ENCODE results near the gene ECE2. TPM values are rescaled to one million over a fixed set of nuclear protein-coding genes. Genes with fewer than 3 reads are reported as not detected.

Gene ECE2
- total RNA-seq, 1 donor: not detected

DNA sequence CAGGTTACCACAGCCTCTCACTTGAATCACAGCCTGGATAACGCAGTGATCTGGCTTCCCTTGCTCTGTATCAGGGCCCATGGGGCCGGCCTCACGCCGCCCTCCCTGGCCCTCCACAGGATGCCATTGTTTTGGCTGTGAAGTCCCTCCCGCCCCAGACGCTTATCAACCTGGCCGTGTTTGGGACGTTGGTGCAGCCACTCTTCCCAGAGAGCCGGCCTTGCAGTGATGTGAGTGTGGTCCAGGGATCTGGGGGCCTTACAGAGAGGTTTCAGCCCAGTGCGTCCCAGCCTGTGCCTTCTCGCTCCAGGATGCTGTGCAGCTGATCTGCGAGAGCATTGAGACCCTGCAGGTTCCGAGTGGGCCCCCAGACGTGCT is 39.8 kb upstream of the ECE2 start:
- DNase-seq (ENCODE audit: low read depth): no peak
- TF ChIP-seq, protein P1, sequence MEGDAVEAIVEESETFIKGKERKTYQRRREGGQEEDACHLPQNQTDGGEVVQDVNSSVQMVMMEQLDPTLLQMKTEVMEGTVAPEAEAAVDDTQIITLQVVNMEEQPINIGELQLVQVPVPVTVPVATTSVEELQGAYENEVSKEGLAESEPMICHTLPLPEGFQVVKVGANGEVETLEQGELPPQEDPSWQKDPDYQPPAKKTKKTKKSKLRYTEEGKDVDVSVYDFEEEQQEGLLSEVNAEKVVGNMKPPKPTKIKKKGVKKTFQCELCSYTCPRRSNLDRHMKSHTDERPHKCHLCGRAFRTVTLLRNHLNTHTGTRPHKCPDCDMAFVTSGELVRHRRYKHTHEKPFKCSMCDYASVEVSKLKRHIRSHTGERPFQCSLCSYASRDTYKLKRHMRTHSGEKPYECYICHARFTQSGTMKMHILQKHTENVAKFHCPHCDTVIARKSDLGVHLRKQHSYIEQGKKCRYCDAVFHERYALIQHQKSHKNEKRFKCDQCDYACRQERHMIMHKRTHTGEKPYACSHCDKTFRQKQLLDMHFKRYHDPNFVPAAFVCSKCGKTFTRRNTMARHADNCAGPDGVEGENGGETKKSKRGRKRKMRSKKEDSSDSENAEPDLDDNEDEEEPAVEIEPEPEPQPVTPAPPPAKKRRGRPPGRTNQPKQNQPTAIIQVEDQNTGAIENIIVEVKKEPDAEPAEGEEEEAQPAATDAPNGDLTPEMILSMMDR (IDR thresholded peaks at IDR 0.05; ENCODE audit: insufficient read depth, low read depth, low read length): no peak
- no peak overlapping the region for H3K4me3 ChIP-seq (ENCODE audit: low read depth, low read length)

DNA sequence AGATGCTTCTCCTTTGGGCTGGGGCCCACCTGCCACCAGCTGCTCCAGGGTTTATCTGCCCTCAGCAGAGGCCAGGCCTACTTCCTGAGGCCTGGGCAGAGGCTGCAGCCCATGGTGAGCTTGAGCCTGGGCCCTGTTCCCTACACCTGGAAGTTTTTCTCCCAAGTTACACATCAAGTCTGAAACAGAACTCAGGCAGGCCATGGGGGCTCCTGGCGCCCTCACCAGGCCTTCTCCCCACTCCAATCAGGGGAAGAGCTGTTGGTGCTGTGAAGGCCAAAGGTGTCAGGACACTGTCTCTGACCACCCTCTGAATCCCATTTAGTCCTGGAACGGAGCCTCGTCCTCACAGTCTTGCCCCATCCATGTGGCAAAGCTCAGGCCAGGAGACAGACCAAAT is 39.2 kb upstream of the ECE2 start:
- no peak overlapping the region for H3K4me3 ChIP-seq (ENCODE audit: low read depth, low read length)
- TF ChIP-seq, protein P1 (IDR thresholded peaks at IDR 0.05; ENCODE audit: insufficient read depth, low read depth, low read length): no peak
- DNase-seq (ENCODE audit: low read depth): no peak

DNA sequence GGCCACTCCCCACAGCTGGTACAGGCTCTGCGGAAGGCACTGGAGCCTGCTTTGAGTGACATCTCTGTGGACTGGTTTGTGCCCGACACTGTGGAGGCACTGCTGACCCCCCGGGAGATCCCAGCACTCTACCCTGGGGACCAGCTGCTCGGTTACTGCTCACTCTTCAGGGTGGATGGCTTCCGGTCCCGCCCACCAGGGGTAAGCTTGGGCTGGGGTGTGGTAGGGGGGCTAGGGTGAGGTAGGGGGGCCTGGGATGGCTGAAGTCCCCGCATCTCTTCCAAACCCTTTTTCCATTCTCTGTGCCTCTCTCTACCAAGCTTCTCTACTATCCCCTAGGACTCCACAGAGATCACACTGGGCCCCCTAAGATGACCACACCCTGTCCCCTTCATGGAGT is 38.6 kb upstream of the ECE2 start:
- TF ChIP-seq, protein P1 (IDR thresholded peaks at IDR 0.05; ENCODE audit: insufficient read depth, low read depth, low read length): no peak
- no peak for DNase-seq (ENCODE audit: low read depth)
- no peak overlapping the region for H3K4me3 ChIP-seq (ENCODE audit: low read depth, low read length)

DNA sequence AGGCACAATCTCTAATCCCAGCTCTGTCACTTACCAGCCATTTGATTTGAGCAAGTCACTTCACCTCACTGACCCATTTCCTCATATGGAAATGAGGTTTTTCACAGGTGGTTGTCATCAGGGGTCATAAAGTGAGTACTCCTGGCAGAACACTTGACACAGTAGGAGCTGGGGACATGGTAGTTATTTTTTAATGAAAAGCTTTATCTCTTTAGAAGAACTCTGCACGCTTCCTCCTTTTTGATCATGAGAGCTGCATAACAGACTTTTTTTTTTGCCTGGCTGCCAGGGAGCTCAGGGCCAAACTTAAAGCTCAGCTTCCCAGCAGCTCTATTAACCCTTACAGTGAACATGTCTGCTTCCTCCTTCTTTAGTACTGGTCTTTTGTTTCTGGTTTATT is 38.0 kb upstream of the ECE2 start:
- DNase-seq (ENCODE audit: low read depth): no peak
- no peak overlapping the region for H3K4me3 ChIP-seq (ENCODE audit: low read depth, low read length)
- TF ChIP-seq, protein P1 (IDR thresholded peaks at IDR 0.05; ENCODE audit: insufficient read depth, low read depth, low read length): no peak

DNA sequence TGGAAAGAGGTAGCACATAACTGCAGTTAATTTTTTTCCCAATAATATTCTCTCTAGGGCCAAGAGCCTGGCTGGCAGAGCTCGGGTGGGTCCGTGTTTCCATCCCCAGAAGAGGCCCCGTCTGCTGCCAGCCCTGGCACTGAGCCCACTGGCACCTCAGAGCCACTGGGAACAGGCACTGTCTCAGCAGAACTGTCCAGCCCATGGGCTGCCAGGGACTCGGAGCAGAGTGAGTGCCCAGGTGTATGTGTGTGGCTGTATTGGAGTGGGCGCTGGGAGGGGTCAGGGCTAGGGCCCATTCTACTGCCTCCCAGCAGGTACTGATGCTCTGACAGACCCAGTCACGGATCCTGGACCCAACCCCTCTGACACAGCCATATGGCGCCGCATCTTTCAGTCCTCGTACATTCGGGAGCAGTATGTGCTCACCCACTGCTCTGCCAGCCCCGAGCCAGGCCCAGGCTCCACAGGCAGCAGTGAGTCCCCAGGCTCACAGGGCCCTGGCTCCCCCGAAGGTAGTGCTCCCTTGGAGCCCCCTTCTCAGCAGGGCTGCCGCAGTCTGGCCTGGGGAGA is 37.5 kb upstream of the ECE2 start:
- TF ChIP-seq, protein P1 (IDR thresholded peaks at IDR 0.05; ENCODE audit: insufficient read depth, low read depth, low read length): no peak
- DNase-seq (ENCODE audit: low read depth): no peak
- no peak overlapping the region for H3K4me3 ChIP-seq (ENCODE audit: low read depth, low read length)

DNA sequence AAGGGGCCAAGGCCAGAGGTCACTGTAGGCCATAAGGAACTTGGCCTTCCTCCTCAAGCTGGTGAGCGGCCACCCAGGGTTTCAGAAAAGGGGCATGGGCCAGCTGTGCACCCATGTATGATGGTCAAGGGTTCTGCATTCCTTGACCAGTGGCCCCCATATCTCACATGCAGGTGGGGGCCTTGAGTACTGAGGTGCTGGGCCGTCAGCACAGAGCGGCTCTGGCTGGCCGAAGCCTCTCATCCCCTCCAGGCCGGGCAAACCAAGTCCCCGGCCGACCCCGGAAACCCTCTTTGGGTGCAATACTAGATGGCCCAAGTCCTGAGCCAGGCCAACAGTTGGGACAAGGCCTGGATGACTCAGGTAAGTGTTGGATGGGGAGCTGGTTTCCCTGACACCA is 36.6 kb upstream of the ECE2 start:
- H3K4me3 ChIP-seq (ENCODE audit: low read depth, low read length): no peak overlapping the region
- TF ChIP-seq, protein P1 (IDR thresholded peaks at IDR 0.05; ENCODE audit: insufficient read depth, low read depth, low read length): no peak
- DNase-seq (ENCODE audit: low read depth): no peak

DNA sequence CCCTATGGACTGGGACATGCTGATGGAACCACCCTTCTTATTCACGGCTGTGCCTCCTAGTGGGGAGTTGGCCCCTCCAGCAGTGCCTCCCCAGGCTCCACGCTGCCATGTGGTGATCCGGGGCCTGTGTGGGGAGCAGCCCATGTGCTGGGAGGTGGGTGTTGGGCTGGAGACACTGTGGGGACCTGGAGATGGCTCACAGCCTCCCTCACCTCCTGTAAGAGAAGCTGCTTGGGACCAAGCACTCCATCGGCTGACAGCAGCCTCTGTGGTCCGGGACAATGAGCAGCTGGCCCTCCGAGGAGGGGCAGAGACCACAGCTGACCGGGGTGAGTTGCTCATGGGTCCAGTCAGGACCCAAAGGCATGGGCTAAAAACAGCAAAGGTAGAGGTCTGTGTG is 36.1 kb upstream of the ECE2 start:
- DNase-seq (ENCODE audit: low read depth): no peak

More for the DNA sequence above, 36.1 kb upstream of the ECE2 start:
- TF ChIP-seq, protein P1 (IDR thresholded peaks at IDR 0.05; ENCODE audit: insufficient read depth, low read depth, low read length): no peak
- no peak overlapping the region for H3K4me3 ChIP-seq (ENCODE audit: low read depth, low read length)

All from fibroblast of villous mesenchyme (primary cell).